SK-N-MC (cell line): ENCODE results near the gene CARD11.

Experiments
- EZH2 ChIP-seq: fragments of 200-600 bp; sonication (generic); IDR thresholded peaks from one replicate; pipeline ENCODE4 v1.6.1; 2017; ENCODE audit warnings: antibody characterized with exemption
- FOXP2 ChIP-seq: optimal IDR thresholded peaks from 2 replicates; pipeline ENCODE3; 2011; ENCODE audit warnings: mild to moderate bottlenecking, moderate library complexity; ENCODE audit not compliant: insufficient read depth; ENCODE audit errors: extremely low read length, control extremely low read depth
- POLR2AphosphoS5 ChIP-seq: IDR thresholded peaks from 2 replicates; pipeline ENCODE4 v1.6.1; 2012; ENCODE audit warnings: mild to moderate bottlenecking, low read depth, low read length, borderline replicate concordance

DNA sequence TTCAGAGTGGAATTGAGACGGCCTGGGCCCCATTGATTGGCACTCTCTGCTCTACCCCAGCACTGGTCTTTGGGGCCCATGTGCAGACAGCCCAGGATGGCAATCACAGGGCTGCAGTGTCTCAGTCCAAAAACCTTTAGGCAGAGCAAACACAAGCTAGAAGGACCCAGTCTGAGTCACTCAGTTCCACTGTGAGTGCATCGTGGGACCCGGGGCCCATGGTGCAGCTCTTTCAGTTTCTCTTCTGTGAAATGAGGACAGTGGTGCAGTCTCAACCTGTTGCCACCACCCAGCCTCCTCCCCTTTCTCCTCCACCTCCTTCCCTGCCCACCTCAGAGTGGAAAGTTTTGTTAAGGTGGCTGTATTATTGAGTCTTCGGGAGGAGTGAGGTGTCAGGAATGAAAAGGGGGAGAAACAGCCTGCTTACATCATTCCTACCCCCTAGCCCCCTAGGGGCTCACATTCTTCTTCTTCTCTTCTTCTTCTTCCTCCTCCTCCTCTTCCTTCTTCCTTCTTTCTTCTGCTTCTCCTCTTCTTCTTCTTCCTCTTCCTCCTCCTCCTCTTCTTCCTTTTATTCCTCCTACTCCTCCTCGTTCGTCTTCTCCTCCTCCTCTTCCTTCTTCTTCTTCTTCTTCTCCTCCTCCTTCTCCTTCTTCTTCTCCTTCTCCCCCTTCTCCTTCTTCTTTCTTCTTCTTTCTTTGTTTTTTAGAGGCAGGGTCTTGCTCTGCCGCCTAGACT, 19.5 kb upstream of the CARD11 start:
- TF ChIP-seq EZH2 (no peak), POLR2AphosphoS5 (no peak), FOXP2 (no peak)
